Kidney epithelial cell (primary cell): ENCODE measurements around the gene CTNNA3. TPM values are rescaled to one million over a fixed set of nuclear protein-coding genes. Genes with fewer than 3 reads are reported as not detected.

Experiments used
- DNase-seq: peaks from one replicate; pipeline ENCODE4 v3.0.0-alpha.2; 2010; ENCODE audit warnings: low read depth
- H3K27me3 ChIP-seq: 2 replicates; pipeline ENCODE4 v1.6.0; 2011; ENCODE audit warnings: low read length; ENCODE audit not compliant: control insufficient read depth, insufficient read depth
- H3K36me3 ChIP-seq: 2 replicates; pipeline ENCODE4 v1.5.1; 2011; ENCODE audit warnings: low read length; ENCODE audit not compliant: control insufficient read depth, insufficient read depth
- H3K4me3 ChIP-seq: 2 replicates; pipeline ENCODE4 v1.5.1; 2011; ENCODE audit warnings: low read depth, mild to moderate bottlenecking, control low read depth, low read length
- CTCF ChIP-seq: IDR thresholded peaks from 2 replicates; pipeline ENCODE4 v1.5.1; 2011; ENCODE audit warnings: mild to moderate bottlenecking, moderate library complexity, low read length, control low read depth, inconsistent platforms; ENCODE audit not compliant: insufficient read depth, poor library complexity, severe bottlenecking
- total RNA-seq: library from RNA; depleted of rRNA; stranded (reverse); fragments of >200 nt; gene quantifications from 2 replicates; pipeline ENCODE4 v1.2.3, GENCODE V29; 2015

Gene CTNNA3
- total RNA-seq, 1 donor from 2014 or later = 0.79 TPM

GRCh38 chr10:67017218-67017617, 678.8 kb downstream of the CTNNA3 start:
- Histone ChIP-seq H3K4me3 (no peak overlapping the region), H3K36me3 (no peaks in the 10 kb centered on the region), H3K27me3 (no peaks in the 10 kb centered on the region)
- TF ChIP-seq CTCF = no peak
- no peak for DNase-seq

- Histone ChIP-seq H3K36me3 (no peaks in the 10 kb centered on the region), H3K4me3 (no peak overlapping the region), H3K27me3 (no peaks in the 10 kb centered on the region)
- TF ChIP-seq CTCF = no peak
- no peak for DNase-seq
These were observed 680.8 kb downstream of the CTNNA3 start for GRCh38 chr10:67015225-67015624.

- H3K36me3 ChIP-seq = no peaks in the 10 kb centered on the region
These were observed 684.0 kb downstream of the CTNNA3 start for GRCh38 chr10:67011981-67012380.

GRCh38 chr10:67011480-67011879, 684.5 kb downstream of the CTNNA3 start:
- DNase-seq = no peak
- no peak for TF ChIP-seq CTCF
- Histone ChIP-seq H3K36me3 (no peaks in the 10 kb centered on the region), H3K27me3 (no peaks in the 10 kb centered on the region), H3K4me3 (no peak overlapping the region)

More at GRCh38 chr10:67011981-67012380, 684.0 kb downstream of the CTNNA3 start:
- no peak overlapping the region for H3K4me3 ChIP-seq
- H3K27me3 ChIP-seq = no peaks in the 10 kb centered on the region
- no peak for DNase-seq
- TF ChIP-seq CTCF = no peak

- no peak for TF ChIP-seq CTCF
- no peaks in the 10 kb centered on the region for H3K27me3 ChIP-seq
- no peak overlapping the region for H3K4me3 ChIP-seq
- DNase-seq = no peak
- H3K36me3 ChIP-seq = no peaks in the 10 kb centered on the region
These were observed 690.0 kb downstream of the CTNNA3 start for GRCh38 chr10:67005981-67006380.

- Histone ChIP-seq H3K27me3 (no peaks in the 10 kb centered on the region), H3K36me3 (no peaks in the 10 kb centered on the region), H3K4me3 (no peak overlapping the region)
- no peak for DNase-seq
- no peak for TF ChIP-seq CTCF
These were observed 691.3 kb downstream of the CTNNA3 start for GRCh38 chr10:67004690-67005089.
